ENCODE results near the gene RAB15. TPM values are rescaled to one million over a fixed set of nuclear protein-coding genes. Genes with fewer than 3 reads are reported as not detected.

Gene RAB15
- total RNA-seq, 1 donor from 2014 or later: 16.5 TPM

DNA sequence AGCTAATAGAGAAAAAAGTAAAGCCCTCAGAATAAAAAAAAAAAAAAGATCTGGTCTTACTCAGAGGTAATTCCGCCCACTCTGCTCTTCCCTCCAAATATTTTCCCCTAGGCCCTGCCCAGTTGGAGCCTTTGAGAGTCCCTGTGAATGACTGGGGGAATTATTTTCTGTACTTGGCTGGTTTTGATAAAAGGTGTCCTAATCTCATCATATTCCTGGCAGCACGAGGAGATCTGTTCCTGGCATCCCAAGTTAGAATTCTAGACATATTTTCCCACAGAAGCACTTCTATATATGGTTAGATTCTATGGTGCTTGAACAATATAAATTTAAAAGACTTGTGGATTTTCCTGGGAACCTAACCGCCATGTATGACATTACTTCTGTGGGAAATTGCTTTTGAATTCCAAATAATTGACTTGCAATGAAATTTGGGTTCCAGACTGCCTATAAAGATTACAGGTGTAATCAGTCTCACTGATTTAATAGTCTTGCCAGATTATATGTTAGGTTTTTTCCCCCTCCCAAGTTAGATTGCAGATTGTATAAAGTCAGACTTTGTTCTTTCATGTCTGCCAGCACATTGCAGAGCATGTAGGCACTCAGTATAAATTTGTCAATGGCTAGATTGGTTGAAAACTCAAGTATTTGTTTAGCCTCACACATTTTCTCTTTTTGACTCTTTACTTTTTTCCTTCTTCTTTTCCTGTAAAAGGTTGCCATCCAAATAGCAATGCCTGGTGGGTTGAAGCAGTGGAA is 41.9 kb downstream of the RAB15 start:
- H3K27ac Mint-ChIP-seq (ENCODE audit: unreplicated experiment): no peak overlapping the region
- no peaks in the 10 kb centered on the region for H3K27me3 Mint-ChIP-seq (ENCODE audit: low read depth)
- no peak for DNase-seq (ENCODE audit: low read depth, low spot score)
- H3K4me1 Mint-ChIP-seq: peaks cover 6% of the 10 kb centered on the region
- no peaks in the 10 kb centered on the region for H3K9me3 Mint-ChIP-seq
- TF ChIP-seq, protein P1, sequence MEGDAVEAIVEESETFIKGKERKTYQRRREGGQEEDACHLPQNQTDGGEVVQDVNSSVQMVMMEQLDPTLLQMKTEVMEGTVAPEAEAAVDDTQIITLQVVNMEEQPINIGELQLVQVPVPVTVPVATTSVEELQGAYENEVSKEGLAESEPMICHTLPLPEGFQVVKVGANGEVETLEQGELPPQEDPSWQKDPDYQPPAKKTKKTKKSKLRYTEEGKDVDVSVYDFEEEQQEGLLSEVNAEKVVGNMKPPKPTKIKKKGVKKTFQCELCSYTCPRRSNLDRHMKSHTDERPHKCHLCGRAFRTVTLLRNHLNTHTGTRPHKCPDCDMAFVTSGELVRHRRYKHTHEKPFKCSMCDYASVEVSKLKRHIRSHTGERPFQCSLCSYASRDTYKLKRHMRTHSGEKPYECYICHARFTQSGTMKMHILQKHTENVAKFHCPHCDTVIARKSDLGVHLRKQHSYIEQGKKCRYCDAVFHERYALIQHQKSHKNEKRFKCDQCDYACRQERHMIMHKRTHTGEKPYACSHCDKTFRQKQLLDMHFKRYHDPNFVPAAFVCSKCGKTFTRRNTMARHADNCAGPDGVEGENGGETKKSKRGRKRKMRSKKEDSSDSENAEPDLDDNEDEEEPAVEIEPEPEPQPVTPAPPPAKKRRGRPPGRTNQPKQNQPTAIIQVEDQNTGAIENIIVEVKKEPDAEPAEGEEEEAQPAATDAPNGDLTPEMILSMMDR (conservative IDR thresholded peaks at IDR 0.05): no peak
- no peak overlapping the region for H3K4me3 Mint-ChIP-seq
- peaks cover 2% of the 10 kb centered on the region for H3K36me3 Mint-ChIP-seq (ENCODE audit: low read depth)

- H3K9me3 Mint-ChIP-seq: no peaks in the 10 kb centered on the region
- no peak overlapping the region for H3K27ac Mint-ChIP-seq (ENCODE audit: unreplicated experiment)
- H3K4me3 Mint-ChIP-seq: no peak overlapping the region
- DNase-seq (ENCODE audit: low read depth, low spot score): no peak
- TF ChIP-seq, protein P1 (conservative IDR thresholded peaks at IDR 0.05): no peak
- H3K36me3 Mint-ChIP-seq (ENCODE audit: low read depth): no peaks in the 10 kb centered on the region
- H3K27me3 Mint-ChIP-seq (ENCODE audit: low read depth): no peaks in the 10 kb centered on the region
- peaks cover 6% of the 10 kb centered on the region for H3K4me1 Mint-ChIP-seq
Measured at GRCh38 chr14:64929014-64929359, 43.1 kb downstream of the RAB15 start.

GRCh38 chr14:64928239-64929013 is 43.7 kb downstream of the RAB15 start:
- no peaks in the 10 kb centered on the region for H3K9me3 Mint-ChIP-seq
- H3K27ac Mint-ChIP-seq (ENCODE audit: unreplicated experiment): no peak overlapping the region
- TF ChIP-seq, protein P1 (conservative IDR thresholded peaks at IDR 0.05): no peak
- no peak for DNase-seq (ENCODE audit: low read depth, low spot score)
- no peaks in the 10 kb centered on the region for H3K27me3 Mint-ChIP-seq (ENCODE audit: low read depth)
- H3K4me3 Mint-ChIP-seq: no peak overlapping the region
- peaks cover 6% of the 10 kb centered on the region for H3K4me1 Mint-ChIP-seq
- H3K36me3 Mint-ChIP-seq (ENCODE audit: low read depth): no peaks in the 10 kb centered on the region

GRCh38 chr14:64927031-64927430 is 45.1 kb downstream of the RAB15 start:
- Mint-ChIP-seq H3K27me3 (ENCODE audit: low read depth) (no peaks in the 10 kb centered on the region), H3K4me3 (no peak overlapping the region), H3K27ac (ENCODE audit: unreplicated experiment) (no peak overlapping the region), H3K4me1 (peaks cover 2% of the 10 kb centered on the region), H3K9me3 (no peaks in the 10 kb centered on the region), H3K36me3 (ENCODE audit: low read depth) (no peaks in the 10 kb centered on the region)
- DNase-seq (ENCODE audit: low read depth, low spot score): no peak
- TF ChIP-seq, protein P1 (conservative IDR thresholded peaks at IDR 0.05): no peak

- no peak overlapping the region for H3K4me3 Mint-ChIP-seq
- H3K27me3 Mint-ChIP-seq (ENCODE audit: low read depth): no peaks in the 10 kb centered on the region
- no peaks in the 10 kb centered on the region for H3K36me3 Mint-ChIP-seq (ENCODE audit: low read depth)
- no peaks in the 10 kb centered on the region for H3K9me3 Mint-ChIP-seq
- TF ChIP-seq, protein P1 (conservative IDR thresholded peaks at IDR 0.05): no peak
- H3K4me1 Mint-ChIP-seq: no peaks in the 10 kb centered on the region
- no peak overlapping the region for H3K27ac Mint-ChIP-seq (ENCODE audit: unreplicated experiment)
- no peak for DNase-seq (ENCODE audit: low read depth, low spot score)
Measured at GRCh38 chr14:64926398-64926995, 45.6 kb downstream of the RAB15 start.

All from neural crest cell (in vitro differentiated cells).